IPS-15b (cell line): ENCODE results near the gene UTS2B.

ENCODE experiments used
- H3K27me3 ChIP-seq: one replicate; pipeline ENCODE4 v1.6.1; 2013; ENCODE audit warnings: low read length; ENCODE audit not compliant: control insufficient read depth, insufficient read depth
- H3K36me3 ChIP-seq: one replicate; pipeline ENCODE4 v1.6.1; 2013; ENCODE audit warnings: low read length; ENCODE audit not compliant: control insufficient read depth, insufficient read depth
- H3K4me1 ChIP-seq: one replicate; pipeline ENCODE4 v1.6.1; 2013; ENCODE audit warnings: mild to moderate bottlenecking, low read length; ENCODE audit not compliant: control insufficient read depth, insufficient read depth
- H3K4me3 ChIP-seq: one replicate; pipeline ENCODE4 v1.5.1; 2013; ENCODE audit warnings: low read depth, low read length
- H3K9ac ChIP-seq: one replicate; pipeline ENCODE4 v1.6.1; 2013; ENCODE audit warnings: low read depth, mild to moderate bottlenecking, low read length
- H3K9me3 ChIP-seq: one replicate; pipeline ENCODE4 v1.6.1; 2013; ENCODE audit warnings: mild to moderate bottlenecking, low read length; ENCODE audit not compliant: control insufficient read depth, insufficient read depth

Gene UTS2B

DNA sequence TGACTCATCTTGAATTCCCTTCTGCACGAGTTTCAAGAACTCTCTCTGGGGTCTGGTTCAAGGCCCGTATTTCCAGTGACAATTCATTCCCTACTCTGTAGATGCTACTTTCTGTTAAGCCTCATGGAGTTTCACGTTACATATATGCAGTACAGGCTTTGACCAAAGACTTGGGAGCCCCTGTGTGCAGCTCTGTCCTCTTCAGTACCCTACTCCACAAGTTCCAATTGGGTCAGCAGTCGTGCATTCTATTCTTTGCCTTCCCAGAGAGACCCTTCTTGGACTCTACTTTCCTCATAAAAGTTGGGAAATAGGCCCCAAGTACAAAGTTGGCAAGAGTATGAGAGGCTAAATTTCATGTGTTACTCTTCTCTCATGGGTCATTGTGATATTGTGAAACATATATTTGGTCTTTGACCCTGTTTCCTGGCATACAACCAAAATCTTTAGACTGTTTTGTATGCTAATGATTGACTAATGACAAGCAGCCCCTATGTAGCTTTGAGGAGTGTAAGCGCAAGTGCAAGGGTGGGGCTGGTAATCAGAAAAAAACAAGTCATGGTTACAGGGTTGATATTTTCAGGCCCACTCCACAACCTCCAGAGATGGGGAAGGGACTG is 16.1 kb downstream of the UTS2B start:
- H3K36me3 ChIP-seq = no peaks in the 10 kb centered on the region
- no peaks in the 10 kb centered on the region for H3K27me3 ChIP-seq
- no peaks in the 10 kb centered on the region for H3K4me1 ChIP-seq
- H3K9ac ChIP-seq = no peak overlapping the region
- H3K9me3 ChIP-seq = no peaks in the 10 kb centered on the region
- H3K4me3 ChIP-seq = no peak overlapping the region

DNA sequence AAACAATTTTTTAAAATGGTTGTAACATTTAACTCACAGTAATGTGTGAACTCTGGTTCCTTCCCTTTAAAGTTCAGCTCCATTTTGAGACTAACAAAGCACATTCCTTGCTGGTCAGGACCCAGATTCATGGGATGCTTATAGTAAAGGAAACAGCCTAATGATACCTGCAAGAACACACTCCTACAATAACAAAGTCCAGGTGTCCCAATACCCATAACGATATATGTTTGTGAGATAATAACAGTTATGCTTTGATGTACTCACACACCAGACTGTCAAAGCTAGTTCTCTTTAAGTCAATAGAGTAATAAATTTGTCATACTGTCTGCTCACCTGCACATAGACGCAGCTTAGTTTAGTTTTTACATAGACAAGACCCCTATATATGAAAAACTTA is 17.0 kb downstream of the UTS2B start:
- no peaks in the 10 kb centered on the region for H3K27me3 ChIP-seq
- no peaks in the 10 kb centered on the region for H3K4me1 ChIP-seq
- no peak overlapping the region for H3K4me3 ChIP-seq
- H3K9ac ChIP-seq = no peak overlapping the region
- no peaks in the 10 kb centered on the region for H3K36me3 ChIP-seq
- H3K9me3 ChIP-seq = no peaks in the 10 kb centered on the region

DNA sequence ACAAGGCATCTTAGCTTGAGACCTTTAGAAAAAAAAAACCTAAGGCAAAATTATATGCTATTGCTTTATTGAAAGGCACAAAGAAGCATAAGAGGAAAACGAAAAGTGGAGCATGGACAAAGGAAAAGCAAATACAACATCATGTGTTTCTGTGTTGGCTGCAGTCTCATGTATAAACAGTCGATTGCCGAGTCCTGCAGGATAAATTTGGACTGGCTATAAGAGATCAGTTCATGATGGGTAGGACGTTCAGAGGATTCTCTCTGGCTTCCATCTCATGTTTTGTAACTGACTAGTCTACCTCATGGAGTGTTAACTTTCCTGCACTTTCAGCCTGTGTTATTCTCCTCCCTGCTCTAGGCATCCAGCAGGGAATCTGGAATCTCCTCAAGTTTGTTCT is 23.0 kb downstream of the UTS2B start:
- no peaks in the 10 kb centered on the region for H3K9me3 ChIP-seq
- H3K36me3 ChIP-seq = no peaks in the 10 kb centered on the region
- no peak overlapping the region for H3K4me3 ChIP-seq
- H3K27me3 ChIP-seq = no peaks in the 10 kb centered on the region
- no peak overlapping the region for H3K9ac ChIP-seq
- peaks cover 4% of the 10 kb centered on the region for H3K4me1 ChIP-seq

DNA sequence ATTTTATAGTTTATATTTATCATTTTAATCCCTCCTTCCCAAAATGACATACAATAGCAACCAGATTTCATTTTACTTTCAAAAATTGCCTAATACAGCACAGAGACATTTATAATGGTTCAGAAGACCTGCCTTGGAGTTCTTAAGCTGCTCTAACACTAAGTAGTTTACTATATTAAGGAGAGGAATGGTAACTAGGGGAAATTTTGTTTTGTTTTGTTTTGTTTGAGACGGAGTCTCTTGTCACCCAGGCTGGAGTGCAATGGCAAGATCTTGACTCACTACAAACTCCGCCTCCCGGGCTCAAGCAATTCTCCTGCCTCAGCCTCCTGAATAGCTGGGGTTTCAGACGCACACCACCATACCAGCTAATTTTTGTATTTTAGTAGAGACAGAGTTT is 23.9 kb downstream of the UTS2B start:
- Histone ChIP-seq H3K9me3 (no peaks in the 10 kb centered on the region), H3K27me3 (no peaks in the 10 kb centered on the region), H3K4me1 (peaks cover 11% of the 10 kb centered on the region), H3K4me3 (no peak overlapping the region), H3K9ac (no peak overlapping the region), H3K36me3 (no peaks in the 10 kb centered on the region)

DNA sequence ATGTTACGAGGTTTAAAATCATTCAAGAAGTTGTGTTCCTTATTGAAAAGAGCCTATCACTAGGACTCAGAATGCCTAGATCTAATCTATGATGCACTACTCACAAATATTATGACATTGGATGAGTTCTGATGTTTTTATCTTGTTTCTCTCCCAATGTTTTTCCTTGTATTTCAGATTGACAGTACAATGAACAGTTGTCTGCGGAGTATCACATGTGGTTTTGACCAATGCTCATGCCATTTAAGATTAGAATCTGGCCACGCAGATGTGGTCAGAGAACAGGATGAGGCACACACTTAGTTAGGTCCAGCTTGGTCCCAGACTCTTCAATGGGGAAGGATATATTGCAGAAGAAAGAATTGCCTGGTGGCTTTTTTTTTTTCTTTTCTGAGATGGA is 26.7 kb downstream of the UTS2B start:
- no peaks in the 10 kb centered on the region for H3K27me3 ChIP-seq

DNA sequence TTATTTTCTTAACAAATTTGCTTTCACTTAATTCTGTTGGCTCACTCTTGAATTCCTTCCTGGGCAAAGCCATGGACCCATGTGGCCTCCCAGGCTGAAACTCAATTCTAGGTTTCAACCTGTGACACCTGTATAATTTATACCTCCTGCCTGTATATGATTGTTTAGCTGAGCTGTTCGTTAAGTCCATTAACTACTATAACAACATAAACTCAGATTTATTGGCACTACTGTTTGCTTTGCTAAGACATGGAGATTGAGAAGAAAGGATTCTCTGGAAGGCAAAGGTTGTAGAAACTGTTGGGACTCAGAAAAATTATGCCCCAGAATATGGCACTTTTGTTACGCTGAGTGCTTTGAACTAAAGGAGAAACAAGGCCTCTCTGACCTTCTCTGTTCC is 27.9 kb downstream of the UTS2B start:
- Histone ChIP-seq H3K27me3 (no peaks in the 10 kb centered on the region), H3K4me1 (peaks cover 11% of the 10 kb centered on the region), H3K4me3 (no peak overlapping the region), H3K36me3 (no peaks in the 10 kb centered on the region), H3K9me3 (no peaks in the 10 kb centered on the region), H3K9ac (no peak overlapping the region)

More for the DNA sequence above, 26.7 kb downstream of the UTS2B start:
- Histone ChIP-seq H3K4me3 (no peak overlapping the region), H3K9ac (no peak overlapping the region), H3K4me1 (peaks cover 11% of the 10 kb centered on the region), H3K9me3 (no peaks in the 10 kb centered on the region), H3K36me3 (no peaks in the 10 kb centered on the region)

DNA sequence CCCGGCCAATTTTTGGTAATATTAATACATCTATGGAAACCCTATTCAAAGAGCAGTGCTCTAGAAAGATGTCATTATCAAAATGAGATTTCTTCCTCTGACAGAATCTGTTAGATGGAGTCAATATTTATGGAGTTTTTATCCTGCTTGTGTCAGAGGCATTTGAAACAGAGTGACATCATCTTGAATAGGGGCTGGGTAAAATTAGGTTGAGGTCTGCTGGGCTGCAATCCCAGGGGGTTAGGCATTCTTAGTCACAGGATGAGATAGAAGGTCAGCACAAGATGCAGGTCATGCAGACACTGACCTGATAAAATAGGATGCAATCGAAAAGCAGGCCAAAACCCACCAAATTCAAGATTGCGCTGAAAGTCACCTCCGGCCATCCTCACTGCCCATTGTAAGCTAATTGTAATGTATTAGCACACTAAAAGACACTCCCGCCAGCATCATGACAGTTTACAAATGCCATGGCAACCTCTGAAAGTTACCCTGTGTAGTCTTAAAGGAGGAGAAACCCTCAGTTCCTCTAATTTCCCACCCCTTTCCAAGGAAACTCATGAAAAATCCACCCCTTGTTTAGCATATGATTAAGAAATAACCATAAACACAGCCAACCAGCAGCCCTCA is 28.4 kb downstream of the UTS2B start:
- H3K4me3 ChIP-seq = no peak overlapping the region
- H3K4me1 ChIP-seq = peaks cover 11% of the 10 kb centered on the region
- H3K36me3 ChIP-seq = no peaks in the 10 kb centered on the region
- H3K27me3 ChIP-seq = no peaks in the 10 kb centered on the region
- no peaks in the 10 kb centered on the region for H3K9me3 ChIP-seq
- H3K9ac ChIP-seq = no peak overlapping the region

DNA sequence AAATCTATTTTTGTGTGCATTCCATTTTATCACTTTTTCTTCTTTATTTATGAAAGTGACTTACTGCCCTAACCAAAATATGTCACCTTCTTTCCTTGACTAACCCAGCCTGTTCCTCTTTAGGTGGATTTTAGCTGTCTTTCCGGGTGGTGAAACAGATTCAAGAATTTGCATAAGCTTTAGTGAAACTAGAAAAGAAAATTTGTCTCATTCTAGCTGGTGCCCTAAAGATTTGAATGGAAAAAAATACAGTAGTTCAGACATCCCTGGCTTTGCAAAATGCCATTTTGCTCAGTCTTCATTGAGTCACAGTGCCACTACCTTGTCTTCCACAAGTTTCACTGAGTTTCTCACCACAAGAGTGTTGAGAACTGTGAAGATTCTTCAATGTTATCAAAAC is 29.3 kb downstream of the UTS2B start:
- H3K4me1 ChIP-seq = peaks cover 11% of the 10 kb centered on the region
- no peaks in the 10 kb centered on the region for H3K9me3 ChIP-seq
- no peaks in the 10 kb centered on the region for H3K27me3 ChIP-seq
- H3K4me3 ChIP-seq = no peak overlapping the region
- no peak overlapping the region for H3K9ac ChIP-seq
- no peaks in the 10 kb centered on the region for H3K36me3 ChIP-seq

DNA sequence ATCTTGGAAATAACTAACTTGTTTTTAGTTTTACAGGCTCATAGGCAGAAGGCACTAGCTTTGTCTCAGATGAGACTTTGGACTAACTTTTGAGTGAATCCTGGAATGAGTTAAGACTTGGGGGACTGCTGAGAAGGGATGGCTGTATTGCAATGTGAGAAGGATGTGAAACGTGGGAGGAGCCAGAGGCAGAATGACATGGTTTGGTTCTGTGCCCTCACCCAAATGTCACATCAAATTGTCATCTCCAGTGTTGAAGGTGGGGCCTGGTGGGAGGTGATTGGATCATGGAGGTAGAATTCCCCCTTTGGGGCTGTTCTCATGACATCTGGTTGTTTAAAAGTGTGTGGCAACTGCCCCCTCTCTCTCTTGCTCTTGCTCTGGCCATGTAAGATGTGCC is 29.9 kb downstream of the UTS2B start:
- Histone ChIP-seq H3K4me1 (peaks cover 11% of the 10 kb centered on the region), H3K9me3 (no peaks in the 10 kb centered on the region), H3K9ac (no peak overlapping the region), H3K27me3 (no peaks in the 10 kb centered on the region), H3K4me3 (no peak overlapping the region), H3K36me3 (no peaks in the 10 kb centered on the region)

DNA sequence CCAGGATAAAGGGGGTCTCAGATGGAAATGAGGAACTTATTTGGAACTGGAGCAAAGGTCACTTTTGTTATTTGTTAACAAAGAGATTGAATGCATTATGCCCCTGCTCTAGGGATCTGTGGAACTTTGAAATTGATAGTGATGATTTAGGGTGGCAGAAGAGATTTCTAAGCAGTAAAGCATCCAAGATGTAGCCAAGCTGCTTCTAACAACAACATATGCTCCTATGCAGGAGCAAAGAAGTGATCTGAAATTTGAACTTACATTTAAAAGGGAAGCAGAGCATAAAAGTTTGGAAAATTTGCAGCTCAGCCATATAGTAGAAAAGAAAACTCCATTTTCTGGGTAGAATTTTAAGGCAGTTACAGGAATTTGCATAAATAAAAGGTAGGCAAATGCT is 31.5 kb downstream of the UTS2B start:
- Histone ChIP-seq H3K36me3 (no peaks in the 10 kb centered on the region), H3K9me3 (no peaks in the 10 kb centered on the region), H3K27me3 (no peaks in the 10 kb centered on the region), H3K4me1 (peaks cover 11% of the 10 kb centered on the region), H3K9ac (no peak overlapping the region), H3K4me3 (no peak overlapping the region)

DNA sequence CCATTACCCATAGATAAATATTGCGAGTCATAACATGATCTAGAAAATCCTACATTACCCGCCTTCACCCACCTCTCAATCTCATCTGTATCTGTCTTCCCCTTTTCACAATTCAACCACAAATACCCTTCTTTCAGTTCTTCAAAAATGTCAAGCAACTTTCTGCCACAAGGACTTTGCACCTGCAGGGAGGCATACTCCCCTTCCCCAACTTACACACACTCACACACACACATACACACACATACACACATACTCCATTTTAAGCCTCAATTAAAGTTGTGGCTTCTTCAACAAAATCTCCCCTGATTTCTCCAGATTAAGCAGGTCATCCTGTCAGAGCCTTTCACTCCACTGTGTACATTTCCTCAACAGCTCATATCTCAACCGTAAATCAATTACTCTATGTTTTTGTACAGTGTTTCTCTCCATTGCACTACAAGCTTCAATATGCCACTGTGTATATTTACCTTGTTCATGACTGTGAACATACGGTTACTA is 34.2 kb downstream of the UTS2B start:
- H3K27me3 ChIP-seq = no peaks in the 10 kb centered on the region
- H3K4me3 ChIP-seq = no peak overlapping the region
- H3K9ac ChIP-seq = no peak overlapping the region
- no peaks in the 10 kb centered on the region for H3K36me3 ChIP-seq
- no peaks in the 10 kb centered on the region for H3K9me3 ChIP-seq
- no peaks in the 10 kb centered on the region for H3K4me1 ChIP-seq

DNA sequence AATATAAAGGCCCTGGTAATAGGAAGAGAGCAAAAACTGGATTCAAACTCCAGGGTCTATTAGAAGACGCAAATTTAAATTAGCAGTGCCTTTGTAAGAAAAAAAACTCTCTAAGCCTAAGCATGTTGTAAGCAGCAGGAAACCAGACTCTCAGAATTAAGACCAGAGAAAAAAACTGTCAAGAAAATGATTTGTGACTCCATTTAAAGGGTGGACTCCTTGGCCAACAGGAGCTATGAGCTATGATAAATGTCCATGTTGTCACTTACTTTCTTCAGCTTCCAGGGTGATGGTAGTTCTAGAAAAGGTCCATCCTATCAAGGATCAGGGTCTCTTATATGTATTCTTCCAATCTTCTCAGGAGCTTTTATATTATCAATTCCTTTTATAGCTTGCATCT is 36.0 kb downstream of the UTS2B start:
- Histone ChIP-seq H3K9ac (no peak overlapping the region), H3K9me3 (no peaks in the 10 kb centered on the region), H3K4me3 (no peak overlapping the region), H3K36me3 (no peaks in the 10 kb centered on the region), H3K4me1 (no peaks in the 10 kb centered on the region), H3K27me3 (no peaks in the 10 kb centered on the region)
